Hepatocyte (in vitro differentiated cells): ENCODE data around the gene B3GALT4. TPM values are rescaled to one million over a fixed set of nuclear protein-coding genes. Genes with fewer than 3 reads are reported as not detected.
A peak's percentile ranks its signal among the peaks of the same experiment; 100 is the strongest.

Experiments used
- DNase-seq: peaks from one replicate; pipeline ENCODE4 v3.0.0-alpha.2; 2016; ENCODE audit warnings: low spot score
- H2AFZ ChIP-seq: fragments of 200-600 bp; sonication (generic); 2 replicates; pipeline ENCODE4 v1.6.0; 2016; ENCODE audit warnings: antibody characterized with exemption, mild to moderate bottlenecking
- H3K27ac ChIP-seq: fragments of 200-600 bp; sonication (generic); 2 replicates; pipeline ENCODE4 v1.5.1; 2016; ENCODE audit warnings: mild to moderate bottlenecking
- H3K27me3 ChIP-seq: fragments of 200-600 bp; sonication (generic); 2 replicates; pipeline ENCODE4 v1.6.1; 2016
- H3K36me3 ChIP-seq: fragments of 200-600 bp; sonication (generic); replicated peaks from 2 replicates; pipeline ENCODE4 v1.5.1; 2016; ENCODE audit warnings: low read depth; ENCODE audit not compliant: insufficient read depth
- H3K4me1 ChIP-seq: fragments of 200-600 bp; sonication (generic); 2 replicates; pipeline ENCODE4 v1.5.1; 2016; ENCODE audit warnings: mild to moderate bottlenecking, moderate library complexity; ENCODE audit not compliant: insufficient read depth
- H3K4me2 ChIP-seq: fragments of 200-600 bp; sonication (generic); 2 replicates; pipeline ENCODE4 v1.6.0; 2016
- H3K4me3 ChIP-seq: fragments of 200-600 bp; sonication (generic); 2 replicates; pipeline ENCODE4 v1.5.1; 2016; ENCODE audit warnings: mild to moderate bottlenecking
- H3K79me2 ChIP-seq: fragments of 200-600 bp; sonication (generic); 2 replicates; pipeline ENCODE4 v1.6.0; 2017; ENCODE audit warnings: mild to moderate bottlenecking
- H3K9me2 ChIP-seq: fragments of 200-600 bp; sonication (generic); replicated peaks from 2 replicates; pipeline ENCODE4 v1.6.0; 2017; ENCODE audit warnings: mild to moderate bottlenecking; ENCODE audit not compliant: insufficient read depth
- H3K9me3 ChIP-seq: fragments of 200-600 bp; sonication (generic); 2 replicates; pipeline ENCODE4 v1.5.1; 2016; ENCODE audit warnings: low read depth, mild to moderate bottlenecking
- H4K20me1 ChIP-seq: fragments of 200-600 bp; sonication (generic); 2 replicates; pipeline ENCODE4 v1.6.0; 2016; ENCODE audit warnings: mild to moderate bottlenecking; ENCODE audit not compliant: insufficient read depth, poor library complexity, severe bottlenecking
- CTCF ChIP-seq: fragments of 200-600 bp; sonication (generic); IDR thresholded peaks from 2 replicates; pipeline ENCODE4 v1.5.1; 2016; ENCODE audit warnings: antibody characterized with exemption, mild to moderate bottlenecking; ENCODE audit not compliant: poor library complexity
- EZH2 ChIP-seq: fragments of 200-600 bp; sonication (generic); IDR thresholded peaks from 2 replicates; pipeline ENCODE4 v1.6.1; 2016; ENCODE audit warnings: antibody characterized with exemption, mild to moderate bottlenecking, borderline replicate concordance
- EZH2phosphoT487 ChIP-seq: fragments of 200-600 bp; sonication (generic); IDR thresholded peaks from one replicate; pipeline ENCODE4 v1.6.1; 2018; ENCODE audit warnings: antibody characterized with exemption, mild to moderate bottlenecking, low read depth, moderate library complexity; ENCODE audit not compliant: unreplicated experiment, severe bottlenecking
- WGBS: methylation state at CpG from one replicate; pipeline ENCODE4 v1.1.6; 2016; ENCODE audit warnings: low lambda C conversion rate; ENCODE audit errors: missing lambda C conversion rate; 5-methylcytosine and 5-hydroxymethylcytosine counted together
- polyA plus RNA-seq: library from polyadenylated mRNA; unstranded; fragments of >200 nt; fragmentation: Nextera tagmentation; extraction: Ambion mirVana; gene quantifications from 2 replicates; pipeline ENCODE4 v1.2.1, GENCODE V29; 2016
- total RNA-seq: library from RNA; depleted of rRNA; stranded (reverse); fragments of >200 nt; gene quantifications from 2 replicates; pipeline ENCODE4 v1.2.3, GENCODE V29; 2014

Gene B3GALT4
- total and polyA plus RNA-seq, 2 experiments from 2014 or later, result 2.0 to 5.7 TPM

- Histone ChIP-seq H3K4me1 (peaks cover 13% of the 10 kb centered on the region), H3K36me3 (no peaks in the 10 kb centered on the region)
These were observed 17.3 kb downstream of the B3GALT4 start for GRCh38 chr6:33294086-33294823.

DNA sequence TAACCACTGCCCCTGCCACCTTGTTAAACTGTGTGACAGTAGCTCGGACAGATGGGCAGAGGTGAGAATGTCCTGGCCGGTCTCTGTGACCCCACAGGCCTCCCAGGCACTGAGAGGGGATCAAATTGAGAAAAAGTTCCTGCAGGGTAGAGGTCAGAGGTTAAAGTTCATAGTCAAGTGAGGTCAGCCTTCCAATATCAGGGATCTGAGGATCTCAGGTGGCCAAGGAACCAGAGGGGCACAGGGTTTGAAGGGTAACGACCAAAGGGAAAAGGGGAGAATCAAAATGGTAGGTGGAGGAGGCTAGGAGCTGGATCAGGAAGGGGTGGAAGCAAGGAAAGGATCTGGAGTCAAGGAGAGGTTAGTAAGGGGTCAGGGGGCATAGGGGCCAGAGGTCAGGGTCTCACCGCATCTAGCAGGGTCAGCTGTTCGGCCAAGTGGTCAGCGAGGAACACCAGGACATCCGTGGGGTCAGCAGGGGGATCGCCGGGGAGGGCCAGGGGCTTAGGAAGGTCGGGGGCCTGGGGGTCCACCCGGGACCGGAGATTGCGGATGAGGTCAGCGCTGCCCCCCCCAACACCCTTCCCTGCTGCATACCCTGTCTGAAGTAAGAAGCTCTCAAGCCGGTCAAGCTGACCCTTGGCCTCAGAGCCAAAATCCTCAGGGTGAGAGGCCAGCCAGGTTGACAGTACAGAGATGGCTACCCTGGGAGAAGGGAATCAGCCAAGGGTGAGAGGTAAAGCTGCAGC lies 18.9 kb downstream of the B3GALT4 start:
- no peak overlapping the region for H3K4me3 ChIP-seq
- H3K9me2 ChIP-seq, result no peaks in the 10 kb centered on the region
- no peak overlapping the region for H2AFZ ChIP-seq
- H3K4me1 ChIP-seq, result peaks cover 11% of the 10 kb centered on the region
- H3K9me3 ChIP-seq, result no peaks in the 10 kb centered on the region
- 88% methylated on average over 13 of the region's 15 CpGs for WGBS
- no peaks in the 10 kb centered on the region for H3K27me3 ChIP-seq
- H4K20me1 ChIP-seq, result peaks cover 5% of the 10 kb centered on the region
- DNase-seq, result no peak
- TF ChIP-seq EZH2phosphoT487 (no peak), CTCF (no peak), EZH2 (no peak)
- no peaks in the 10 kb centered on the region for H3K36me3 ChIP-seq
- no peak overlapping the region for H3K4me2 ChIP-seq
- no peak overlapping the region for H3K27ac ChIP-seq
- peaks cover 33% of the 10 kb centered on the region for H3K79me2 ChIP-seq

More at GRCh38 chr6:33294086-33294823, 17.3 kb downstream of the B3GALT4 start:
- no peaks in the 10 kb centered on the region for H3K9me2 ChIP-seq
- H3K4me3 ChIP-seq, result no peak overlapping the region
- no peaks in the 10 kb centered on the region for H4K20me1 ChIP-seq
- TF ChIP-seq CTCF (no peak), EZH2 (no peak), EZH2phosphoT487 (no peak)
- no peak overlapping the region for H2AFZ ChIP-seq
- no peak for DNase-seq
- H3K27me3 ChIP-seq, result no peaks in the 10 kb centered on the region
- WGBS, result 73% methylated on average over 10 of the region's 10 CpGs
- no peak overlapping the region for H3K4me2 ChIP-seq
- H3K27ac ChIP-seq, result no peak overlapping the region
- H3K9me3 ChIP-seq, result no peaks in the 10 kb centered on the region
- H3K79me2 ChIP-seq, result peaks cover 37% of the 10 kb centered on the region

GRCh38 chr6:33296797-33297405 lies 20.0 kb downstream of the B3GALT4 start:
- Histone ChIP-seq H3K4me1 (peaks cover 16% of the 10 kb centered on the region), H3K27me3 (no peaks in the 10 kb centered on the region), H4K20me1 (peaks cover 5% of the 10 kb centered on the region), H3K9me3 (no peaks in the 10 kb centered on the region), H3K4me2 (peak overlapping the region; percentile 94), H2AFZ (no peak overlapping the region), H3K4me3 (peak overlapping the region; percentile 82), H3K27ac (peak overlapping the region; percentile 99), H3K9me2 (no peaks in the 10 kb centered on the region), H3K79me2 (peaks cover 39% of the 10 kb centered on the region), H3K36me3 (no peaks in the 10 kb centered on the region)
- no peak for DNase-seq
- TF ChIP-seq EZH2, result no peak
- no peak for TF ChIP-seq EZH2phosphoT487
- TF ChIP-seq CTCF, result no peak
- 66% methylated on average over 12 of the region's 12 CpGs for WGBS
